T-helper 2 cell (primary cell): ENCODE results near the gene NUP62.
A peak's percentile ranks its signal among the peaks of the same experiment; 100 is the strongest.
"Not testable (repeated sequence)": the region's sequence is repeated elsewhere in the genome, so short reads cannot be mapped to it uniquely, and the experiment has no call there.

Source experiments
- DNase-seq, 5 experiments: peaks; one replicate each; pipeline versions ENCODE4 v3.0.0 to v3.0.0-alpha.2; 2012 to 2022

Gene NUP62

DNA sequence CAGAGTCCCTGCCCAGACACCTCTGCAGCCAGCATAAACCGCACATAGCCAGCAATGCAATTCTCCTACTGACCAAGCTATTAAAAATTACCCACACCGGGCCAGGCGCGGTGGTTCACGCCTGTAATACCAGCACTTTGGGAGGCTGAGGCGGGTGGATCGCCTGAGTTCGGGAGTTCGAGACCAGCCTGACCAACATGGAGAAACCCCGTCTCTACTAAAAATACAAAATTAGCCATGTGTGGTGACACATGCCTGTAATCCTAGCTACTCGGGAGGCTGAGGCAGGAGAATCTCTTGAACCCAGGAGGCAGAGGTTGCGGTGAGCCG lies 4.5 kb downstream of the NUP62 start:
- DNase-seq = not testable (repeated sequence)

- DNase-seq = no peak
Observed at GRCh38 chr19:49924004-49924880, 5.1 kb downstream of the NUP62 start.

DNA sequence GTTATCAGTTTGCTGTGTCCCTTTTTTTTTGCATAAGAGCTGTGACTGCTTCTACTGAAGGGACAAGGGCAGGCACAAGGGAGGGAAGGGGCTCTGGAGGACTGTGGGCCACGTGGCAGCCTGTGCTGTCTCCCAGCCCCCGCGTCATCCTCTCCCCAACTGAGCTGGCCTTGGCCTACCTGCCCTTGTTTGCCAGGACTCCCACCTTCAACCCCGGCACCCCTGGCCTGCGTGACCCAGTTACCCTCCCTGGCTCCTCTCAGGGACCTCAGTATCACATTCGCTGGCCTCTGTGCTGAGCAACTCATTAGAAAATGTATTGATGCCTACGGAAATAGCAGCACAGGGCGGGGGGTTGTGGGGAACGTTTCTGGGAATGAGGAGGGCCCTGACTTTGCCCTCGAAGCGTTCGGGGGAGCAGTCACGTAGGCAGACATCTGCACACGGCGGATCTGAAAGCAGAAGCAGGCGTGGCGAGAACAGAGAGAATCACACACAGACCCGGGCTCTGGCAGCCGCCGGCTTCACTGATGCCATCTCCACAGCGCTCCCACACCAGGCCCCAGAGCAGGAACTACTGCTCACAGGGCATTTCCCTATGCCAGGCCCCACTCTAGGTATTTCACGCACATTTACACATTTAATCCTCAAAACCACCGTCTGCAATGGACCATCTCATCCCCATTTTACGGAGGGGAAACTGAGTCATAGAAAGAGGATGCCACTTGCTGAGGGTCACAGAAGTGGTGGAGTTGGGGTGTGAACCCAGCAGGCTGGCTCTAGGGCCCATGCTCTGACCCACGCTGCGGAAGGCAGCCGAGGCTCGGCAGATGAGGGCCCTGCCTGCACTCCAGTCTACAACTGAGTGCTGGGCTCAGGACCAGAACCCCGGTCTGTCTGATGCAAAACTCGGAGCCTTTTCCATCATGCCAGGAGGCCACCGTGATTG lies 6.0 kb downstream of the NUP62 start:
- DNase-seq = no peak

DNA sequence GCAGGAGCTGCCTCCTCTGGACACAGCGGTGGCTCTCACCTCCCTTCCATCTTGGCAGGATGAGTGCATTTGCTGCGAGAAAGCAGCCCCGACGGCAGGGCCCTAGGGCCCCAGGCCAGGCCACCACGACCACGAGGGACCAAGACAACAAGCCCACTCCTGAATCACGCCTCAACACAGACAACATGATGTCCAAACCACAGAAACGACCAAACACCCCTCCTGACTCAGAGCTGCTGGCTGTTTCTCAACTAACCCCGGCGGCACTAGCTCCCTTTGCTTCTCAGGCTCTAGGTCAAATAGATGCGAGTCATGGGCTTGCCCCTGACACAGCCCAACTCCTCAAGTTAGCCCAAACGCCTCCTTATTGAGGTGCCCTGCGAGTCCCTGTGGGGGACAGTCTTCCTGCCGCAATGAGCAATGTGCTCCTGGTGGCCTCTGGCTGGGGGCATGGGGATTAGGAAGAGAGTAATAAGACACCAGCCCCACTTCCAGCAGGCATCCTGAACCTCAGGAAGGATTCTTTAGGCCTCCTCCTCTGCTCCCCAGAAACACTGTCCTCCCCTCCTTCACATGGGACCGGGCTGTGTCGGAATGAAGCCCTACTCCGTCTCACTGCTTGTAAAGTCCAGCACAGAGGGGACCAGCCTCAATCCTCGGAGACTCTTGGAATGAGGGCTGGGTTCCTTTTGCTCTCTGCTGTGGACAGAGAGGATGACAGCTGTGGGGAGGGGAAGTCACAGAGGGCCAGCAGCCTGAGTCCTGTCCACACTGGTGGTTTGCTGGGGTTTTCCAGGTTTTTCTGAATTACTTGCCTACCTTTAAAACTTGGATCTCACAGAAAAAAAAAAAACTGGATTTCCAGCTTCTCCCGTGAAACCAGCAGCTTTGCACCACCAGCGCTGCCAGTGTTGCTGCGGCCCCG lies 7.2 kb downstream of the NUP62 start:
- DNase-seq = no peak

DNA sequence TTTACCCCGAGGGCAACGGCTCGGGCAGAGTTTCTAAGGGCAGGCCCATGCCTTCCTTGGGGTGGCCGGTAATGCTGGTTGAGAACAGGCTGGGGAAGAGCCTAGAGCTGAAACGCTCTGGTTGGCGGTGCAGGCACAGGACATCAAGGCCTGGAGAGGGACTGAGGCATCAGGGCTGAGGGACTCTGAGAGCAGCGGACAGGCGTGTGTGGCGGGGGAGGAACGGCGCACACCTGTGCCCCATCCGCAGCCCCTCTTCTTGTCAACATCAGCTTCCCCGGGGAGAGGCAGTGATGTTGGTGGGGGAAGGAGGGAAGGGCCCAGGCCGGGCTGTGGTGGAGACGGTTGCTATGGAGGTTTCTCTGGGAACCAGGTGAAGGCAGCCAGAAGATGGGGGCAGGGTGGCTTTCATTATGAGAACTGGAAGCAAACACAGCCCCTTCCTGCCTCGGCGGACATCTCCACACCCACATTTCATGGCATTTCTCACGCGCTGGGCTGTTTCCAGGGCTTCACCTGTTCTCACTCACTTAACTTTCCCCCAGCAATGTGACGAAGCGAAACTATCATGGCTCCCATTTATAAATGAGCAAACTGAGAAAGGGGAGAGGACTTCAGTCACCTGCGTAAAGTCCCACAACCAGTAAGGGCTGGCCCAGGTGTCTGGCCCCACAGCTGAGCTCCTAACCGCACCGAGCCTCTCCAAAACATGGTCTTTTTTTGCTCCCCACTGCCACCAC lies 8.5 kb downstream of the NUP62 start:
- no peak for DNase-seq

DNA sequence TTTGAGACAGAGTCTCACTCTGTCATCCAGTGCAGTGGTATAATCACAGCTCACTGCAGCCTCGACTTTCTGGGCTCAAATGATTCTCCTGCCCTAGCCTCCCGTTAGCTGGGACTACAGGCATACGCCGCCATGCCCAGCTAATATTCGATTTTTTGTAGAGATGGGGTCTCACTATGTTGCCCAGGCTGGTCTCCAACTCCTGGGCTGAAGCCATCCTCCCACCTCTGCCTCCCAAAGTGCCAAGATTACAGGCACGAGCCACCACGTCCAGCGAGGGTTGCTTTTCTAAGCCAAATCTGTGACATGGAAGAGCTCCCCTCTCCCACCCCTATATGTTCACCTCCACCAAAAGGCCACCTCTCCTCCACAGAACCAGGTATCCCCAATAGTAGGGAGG lies 11.2 kb downstream of the NUP62 start:
- DNase-seq = no peak

DNA sequence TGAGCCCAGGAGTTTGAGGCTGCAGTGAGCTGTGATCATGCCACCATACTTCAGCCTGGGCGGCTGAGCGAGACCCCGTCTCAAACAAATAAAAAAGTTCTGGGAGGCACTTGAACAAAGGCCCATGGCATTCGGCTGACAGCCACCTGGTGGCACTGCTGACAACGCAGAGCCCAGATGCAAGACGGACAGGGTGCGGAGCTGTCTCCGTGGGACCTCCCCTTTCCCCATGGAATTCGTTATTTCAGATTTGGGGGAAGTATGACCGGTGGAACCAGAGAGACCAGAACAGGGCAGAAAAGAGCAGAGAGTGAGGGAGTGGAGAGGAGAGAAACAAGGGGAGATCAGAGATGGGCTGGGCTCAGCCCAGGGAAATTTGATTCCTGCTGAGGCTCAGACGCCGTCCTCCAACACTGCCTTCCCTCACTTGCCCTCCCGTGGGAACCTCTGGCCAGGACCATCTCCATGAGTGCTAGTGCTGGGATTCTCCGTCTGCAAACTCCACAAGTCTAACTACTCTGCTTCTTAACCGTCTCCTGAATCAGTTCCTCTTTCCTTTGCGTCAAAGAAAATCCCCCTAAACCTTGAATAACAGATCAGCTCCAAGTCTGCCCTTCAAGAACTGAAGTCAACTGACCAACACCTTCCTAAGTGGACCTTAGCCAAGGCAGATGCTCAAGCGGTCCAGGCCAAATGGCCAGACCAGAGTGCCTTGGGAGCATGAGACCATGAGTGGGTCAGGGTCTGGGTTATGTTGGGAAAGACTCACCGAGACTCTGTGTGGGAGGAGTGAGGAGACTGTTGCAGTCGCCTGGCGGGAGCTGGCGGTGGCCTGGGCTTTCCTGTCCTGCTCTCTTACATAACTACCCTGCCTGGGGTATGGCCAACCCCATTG lies 12.2 kb downstream of the NUP62 start:
- no peak for DNase-seq

DNA sequence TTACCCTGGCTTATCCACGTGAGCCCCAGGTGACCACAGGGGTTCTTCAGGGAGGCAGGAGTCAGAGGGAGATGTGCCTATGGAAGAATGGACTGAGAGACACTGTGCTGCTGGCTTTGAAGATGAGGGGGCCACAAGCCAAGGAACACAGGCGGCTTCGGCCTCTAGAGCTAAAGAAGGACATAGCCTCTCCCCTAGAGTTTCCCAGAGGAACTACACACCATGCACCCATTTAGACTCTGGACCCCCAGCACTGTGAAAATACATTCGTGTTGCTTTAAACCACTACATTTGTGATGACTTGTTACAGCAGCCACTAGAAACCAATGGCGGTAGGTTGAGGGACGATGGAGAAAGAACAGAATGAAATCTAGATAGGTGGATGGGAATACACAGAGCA lies 14.0 kb downstream of the NUP62 start:
- DNase-seq = no peak

GRCh38 chr19:49913720-49914119 lies 15.6 kb downstream of the NUP62 start:
- no peak for DNase-seq

GRCh38 chr19:49912965-49913685 lies 16.2 kb downstream of the NUP62 start:
- no peak for DNase-seq

GRCh38 chr19:49911381-49912145 lies 17.7 kb downstream of the NUP62 start:
- peak in 1 of 5 experiments; percentile 50 for DNase-seq

DNA sequence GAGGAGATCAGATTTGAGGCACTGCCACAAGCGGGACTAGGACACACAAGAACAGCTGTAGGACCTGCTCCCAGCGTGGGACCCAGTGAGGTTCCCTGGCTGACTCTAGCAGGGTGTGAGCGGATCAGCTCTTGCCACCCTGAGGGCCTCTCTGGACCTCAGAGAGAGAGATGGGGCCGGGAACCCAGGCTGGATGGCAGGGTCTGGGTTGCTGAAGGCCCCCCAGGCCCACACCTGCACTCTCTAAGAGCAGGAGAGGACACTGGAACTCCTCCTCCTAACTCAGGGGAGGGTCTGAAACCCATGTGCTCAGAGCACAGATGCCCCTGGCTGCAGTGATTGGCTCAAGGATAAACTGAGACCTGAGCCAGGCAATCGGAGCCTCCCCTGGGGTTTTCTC lies 19.1 kb downstream of the NUP62 start:
- DNase-seq = no peak

GRCh38 chr19:49908480-49909420 lies 20.6 kb downstream of the NUP62 start:
- no peak for DNase-seq

GRCh38 chr19:49907745-49908446 lies 21.4 kb downstream of the NUP62 start:
- no peak for DNase-seq

GRCh38 chr19:49906879-49907564 lies 22.3 kb downstream of the NUP62 start:
- DNase-seq = no peak

GRCh38 chr19:49904136-49904535 lies 25.2 kb downstream of the NUP62 start:
- no peak for DNase-seq
